Measurements from ENCODE around the gene RPL22.

- TF ChIP-seq SP1 (IDR thresholded peaks at IDR 0.05) (no peak), ATF3 (IDR thresholded peaks at IDR 0.05) (no peak), CTCF (IDR thresholded peaks at IDR 0.05; ENCODE audit: low read depth, low read length, missing input control) (no peak), REST (IDR thresholded peaks at IDR 0.05) (no peak), JUND (IDR thresholded peaks at IDR 0.05) (no peak), TAF1 (conservative IDR thresholded peaks at IDR 0.05) (no peak), FOXA1 (IDR thresholded peaks at IDR 0.05) (no peak), ZBTB33 (IDR thresholded peaks at IDR 0.05) (no peak), MAX (IDR thresholded peaks at IDR 0.05) (no peak), RAD21 (IDR thresholded peaks at IDR 0.05) (no peak), EGR1 (IDR thresholded peaks at IDR 0.05; ENCODE audit: low read depth in 2 of 2) (no peak)
Observed at GRCh38 chr1:6149597-6149996, 49.8 kb downstream of the RPL22 start.
